Lower leg skin (tissue), 4 donors: ENCODE data around the gene AHCYL1. TPM values are rescaled to one million over a fixed set of nuclear protein-coding genes. Genes with fewer than 3 reads are reported as not detected.

ENCODE experiments used
- DNase-seq, 2 donors: peaks; one replicate each; pipeline ENCODE4 v3.0.0-alpha.2; 2019; ENCODE audit warnings: low spot score in 2 of 2
- H3K4me3 ChIP-seq: fragments of 200-600 bp; sonication (generic); 2 replicates; pipeline ENCODE4 v1.5.1; 2017; ENCODE audit warnings: mild to moderate bottlenecking, low read depth; ENCODE audit not compliant: poor library complexity, severe bottlenecking
- CTCF ChIP-seq, 3 donors: fragments of 450-650 bp; IDR thresholded peaks; one replicate each; pipeline ENCODE4 v1.5.1; 2016; ENCODE audit warnings: antibody characterized with exemption in 3 of 3, mild to moderate bottlenecking in 3 of 3, moderate library complexity in 2 of 3
- POLR2A ChIP-seq, 2 donors: fragments of 450-650 bp; IDR thresholded peaks; one replicate each; pipeline ENCODE4 v1.6.1; 2016 to 2017; ENCODE audit warnings: antibody characterized with exemption in 2 of 2, mild to moderate bottlenecking in 1 of 2, moderate library complexity in 1 of 2
- WGBS, 2 donors: methylation state at CpG; one replicate each; pipeline ENCODE4 v1.1.5; 2018; 5-methylcytosine and 5-hydroxymethylcytosine counted together
- intact Hi-C: fragments of 100-400 bp; cut with DNase I; formaldehyde crosslinking; loops from one replicate; pipeline ENCODE4 v1.15.0; 2023; ENCODE audit warnings: low total_unique reads
- total RNA-seq, 4 donors: library from RNA; depleted of rRNA; stranded (reverse); fragments of >200 nt; gene quantifications; one replicate each; pipeline ENCODE4 v1.1.0, GENCODE V29; 2016

The AHCYL1 gene
- total RNA-seq, 4 donors from 2014 or later: 42.3 to 54.4 (median 47.8) TPM

- WGBS, 2 donors: 86 to 91% methylated on average over 3 of the region's 3 CpGs
- TF ChIP-seq POLR2A (IDR thresholded peaks at IDR 0.05) (no peak), CTCF (IDR thresholded peaks at IDR 0.05) (no peak)
- H3K4me3 ChIP-seq: no peak overlapping the region
- no peak for DNase-seq
- intact Hi-C loops: loop anchor here (10.0 kb wide), 2 partner anchors 354 to 444 kb away; partner anchors contain the start of gene GNAI3
These were observed 3.9 kb downstream of the AHCYL1 start for GRCh38 chr1:109988349-109988914.

- 48 to 61% methylated on average over 9 of the region's 9 CpGs for WGBS, 2 donors
These were observed 5.1 kb downstream of the AHCYL1 start for GRCh38 chr1:109989506-109990301.

GRCh38 chr1:109990302-109990653 is 5.7 kb downstream of the AHCYL1 start:
- H3K4me3 ChIP-seq: no peak overlapping the region
- WGBS, 2 donors: 67 to 81% methylated on average over 2 of the region's 2 CpGs
- no peak for DNase-seq
- intact Hi-C loops: no loop called here
- TF ChIP-seq POLR2A (IDR thresholded peaks at IDR 0.05) (no peak), CTCF (IDR thresholded peaks at IDR 0.05) (no peak)

More at GRCh38 chr1:109989506-109990301, 5.1 kb downstream of the AHCYL1 start:
- intact Hi-C loops: loop anchor here (10.0 kb wide), 2 partner anchors 355 to 445 kb away; partner anchors contain the start of gene GNAI3
- no peak for DNase-seq
- no peak for TF ChIP-seq CTCF (IDR thresholded peaks at IDR 0.05)
- no peak for TF ChIP-seq POLR2A (IDR thresholded peaks at IDR 0.05)
- H3K4me3 ChIP-seq: no peak overlapping the region

- WGBS, 2 donors: 74 to 81% methylated on average over 5 of the region's 5 CpGs
- no peak overlapping the region for H3K4me3 ChIP-seq
- TF ChIP-seq CTCF (IDR thresholded peaks at IDR 0.05) (no peak), POLR2A (IDR thresholded peaks at IDR 0.05) (no peak)
- intact Hi-C loops: no loop called here
- no peak for DNase-seq
These were observed 6.9 kb downstream of the AHCYL1 start for GRCh38 chr1:109991400-109991925.

- H3K4me3 ChIP-seq: no peak overlapping the region
- intact Hi-C loops: no loop called here
- WGBS, 2 donors: 46 to 54% methylated on average over 3 of the region's 3 CpGs
- no peak for TF ChIP-seq CTCF (IDR thresholded peaks at IDR 0.05)
- no peak for TF ChIP-seq POLR2A (IDR thresholded peaks at IDR 0.05)
- no peak for DNase-seq
These were observed 9.3 kb downstream of the AHCYL1 start for GRCh38 chr1:109993885-109994284.
